ENCODE results near the gene IFNLR1.

GRCh38 chr1:24107462-24108138 is 79.5 kb downstream of the IFNLR1 start:
- TF ChIP-seq CTCF (IDR thresholded peaks at IDR 0.05; ENCODE audit: low read length) = no peak
- no peak for TF ChIP-seq EZH2 (optimal IDR thresholded peaks at IDR 0.05; ENCODE audit: low read depth, low read length)
- no peak for TF ChIP-seq EZH2phosphoT487 (IDR thresholded peaks at IDR 0.05; ENCODE audit: low read length)

Data from MM.1S (cell line).